Esophagus (tissue), 2 donors: ENCODE measurements around the gene SPAG16. TPM values are rescaled to one million over a fixed set of nuclear protein-coding genes. Genes with fewer than 3 reads are reported as not detected.

Experiments
- H3K27ac ChIP-seq, 2 donors: one replicate each; pipeline ENCODE4 v1.5.1; 2013; ENCODE audit warnings: low read depth in 2 of 2, mild to moderate bottlenecking in 2 of 2, inconsistent platforms in 1 of 2, low read length in 1 of 2, moderate library complexity in 1 of 2
- H3K27me3 ChIP-seq, 2 donors: one replicate each; pipeline ENCODE4 v1.6.1; 2013; ENCODE audit warnings: low read length in 2 of 2, control low read depth in 1 of 2, mild to moderate bottlenecking in 1 of 2; ENCODE audit not compliant: insufficient read depth in 2 of 2, control insufficient read depth in 1 of 2
- H3K36me3 ChIP-seq, 2 donors: one replicate each; pipeline ENCODE4 v1.6.1; 2013; ENCODE audit warnings: low read length in 1 of 2; ENCODE audit not compliant: control insufficient read depth in 2 of 2, insufficient read depth in 2 of 2
- H3K4me1 ChIP-seq, 2 donors: one replicate each; pipeline ENCODE4 v1.6.1; 2013; ENCODE audit warnings: low read length in 1 of 2; ENCODE audit not compliant: control insufficient read depth in 2 of 2, insufficient read depth in 2 of 2
- H3K4me3 ChIP-seq, 2 donors: one replicate each; pipeline ENCODE4 v1.5.1; 2013; ENCODE audit warnings: low read length in 2 of 2, mild to moderate bottlenecking in 2 of 2, low read depth in 1 of 2, moderate library complexity in 1 of 2
- H3K9me3 ChIP-seq, 2 donors: one replicate each; pipeline ENCODE4 v1.6.1; 2013; ENCODE audit warnings: mild to moderate bottlenecking in 2 of 2, low read depth in 1 of 2, low read length in 1 of 2, moderate library complexity in 1 of 2; ENCODE audit not compliant: control insufficient read depth in 2 of 2, insufficient read depth in 1 of 2
- WGBS, 2 donors: extraction: QIAGEN DNeasy Blood & Tissue Kit; methylation state at CpG; one replicate each; pipeline ENCODE4 v1.1.7; 2013; 5-methylcytosine and 5-hydroxymethylcytosine counted together
- polyA plus RNA-seq, 2 donors: library from polyadenylated mRNA; stranded (reverse); fragments of 200-250 nt; gene quantifications; one replicate each; pipeline ENCODE4 v1.2.3, GENCODE V29; 2013
- donor health status: healthy with polysubstance abuse.
- donor health status: Bipolar disorder and iron deficiency.

Gene SPAG16
- polyA plus RNA-seq, 2 donors, result 20.4 to 21.2 TPM

DNA sequence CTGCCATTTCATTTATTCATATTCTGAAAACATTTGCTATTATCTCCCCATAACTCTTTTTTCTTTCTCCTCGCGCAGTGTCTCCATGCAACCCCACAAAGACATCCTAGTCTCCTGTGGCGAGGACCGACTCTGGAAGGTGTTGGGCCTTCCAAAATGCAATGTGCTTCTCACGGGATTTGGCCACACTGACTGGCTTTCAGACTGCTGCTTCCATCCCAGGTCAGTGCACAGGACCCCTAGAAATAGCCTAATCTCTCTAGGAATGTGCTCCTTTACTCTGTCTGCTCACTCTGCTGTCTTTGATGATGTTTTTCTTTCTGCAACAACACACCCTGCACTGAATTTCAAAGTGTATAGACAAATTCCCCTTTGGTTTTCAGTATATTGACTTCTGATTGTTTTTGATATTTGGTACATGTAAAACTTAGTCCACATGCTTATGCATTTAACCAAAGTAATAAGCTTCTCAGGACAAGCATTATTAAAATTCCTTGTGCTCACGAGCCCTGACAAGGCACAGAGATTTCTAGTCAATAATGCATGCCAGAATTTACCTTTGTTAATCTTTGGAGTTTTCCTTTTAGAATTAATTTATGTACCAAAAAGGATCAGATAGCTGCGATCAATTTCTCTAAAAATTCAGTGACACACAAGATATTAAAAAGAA, 578.3 kb downstream of the SPAG16 start:
- Histone ChIP-seq H3K4me3 (no peak overlapping the region), H3K27ac (no peak overlapping the region), H3K9me3 (no peaks in the 10 kb centered on the region), H3K4me1 (no peaks in the 10 kb centered on the region), H3K36me3 (no peaks in the 10 kb centered on the region), H3K27me3 (no peaks in the 10 kb centered on the region)
- 76 to 80% methylated on average over 7 of the region's 7 CpGs for WGBS, 2 donors

DNA sequence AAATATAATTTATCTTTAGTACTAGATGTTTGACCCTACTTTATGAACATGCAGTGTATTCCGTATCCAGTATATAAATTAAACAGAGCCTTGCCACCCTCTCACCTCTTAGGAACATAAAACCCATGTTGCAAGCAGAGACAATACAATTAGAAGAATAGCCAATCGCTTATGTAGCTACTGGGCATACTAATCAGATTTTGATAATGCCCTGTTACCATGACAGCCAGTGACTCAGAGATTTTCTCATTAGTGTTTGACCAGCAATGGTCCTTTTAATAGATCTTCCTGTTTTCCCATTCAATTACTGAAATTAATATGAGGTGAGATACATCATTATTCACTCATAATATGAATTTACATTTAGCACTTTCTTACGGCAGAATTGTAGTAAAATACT, 579.3 kb downstream of the SPAG16 start:
- H3K4me1 ChIP-seq, result no peaks in the 10 kb centered on the region
- 54 to 68% methylated on average over 3 of the region's 3 CpGs for WGBS, 2 donors

GRCh38 chr2:213868526-213868925, 584.3 kb downstream of the SPAG16 start:
- WGBS, 2 donors, result 0 to 3% methylated on average over 1 of the region's 1 CpG
- Histone ChIP-seq H3K36me3 (no peaks in the 10 kb centered on the region), H3K4me3 (no peak overlapping the region)

More for the DNA sequence above, 579.3 kb downstream of the SPAG16 start:
- Histone ChIP-seq H3K4me3 (no peak overlapping the region), H3K36me3 (no peaks in the 10 kb centered on the region), H3K27ac (no peak overlapping the region), H3K9me3 (no peaks in the 10 kb centered on the region), H3K27me3 (no peaks in the 10 kb centered on the region)

DNA sequence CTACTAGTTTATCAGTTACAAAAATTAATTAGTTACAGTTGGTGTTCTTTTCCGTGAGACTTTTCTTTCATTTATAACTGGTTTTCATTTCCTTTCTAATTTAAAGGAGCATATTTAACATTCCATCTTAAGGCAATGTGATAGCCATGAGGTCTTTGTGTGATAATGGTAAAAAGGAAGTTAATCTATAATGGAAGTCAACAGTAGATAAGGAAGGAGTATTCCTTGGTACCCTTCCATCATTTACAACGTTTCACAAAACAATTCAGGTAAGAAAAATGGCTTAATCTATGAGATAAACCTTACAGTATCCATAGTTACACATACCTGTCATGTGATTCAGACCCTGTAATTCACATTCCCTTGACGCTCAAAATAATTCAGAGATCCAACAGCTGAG, 601.2 kb downstream of the SPAG16 start:
- no peak overlapping the region for H3K27ac ChIP-seq
- H3K27me3 ChIP-seq, result no peaks in the 10 kb centered on the region
- WGBS, 2 donors, result 43 to 45% methylated on average over 3 of the region's 3 CpGs
- H3K36me3 ChIP-seq, result no peaks in the 10 kb centered on the region
- no peaks in the 10 kb centered on the region for H3K4me1 ChIP-seq
- H3K4me3 ChIP-seq, result no peak overlapping the region
- H3K9me3 ChIP-seq, result no peaks in the 10 kb centered on the region

More at GRCh38 chr2:213868526-213868925, 584.3 kb downstream of the SPAG16 start:
- no peaks in the 10 kb centered on the region for H3K9me3 ChIP-seq
- H3K27ac ChIP-seq, result no peak overlapping the region
- no peaks in the 10 kb centered on the region for H3K4me1 ChIP-seq
- no peaks in the 10 kb centered on the region for H3K27me3 ChIP-seq

GRCh38 chr2:213914510-213914909, 630.2 kb downstream of the SPAG16 start:
- no peaks in the 10 kb centered on the region for H3K4me1 ChIP-seq
- 1 to 2% methylated on average over 1 of the region's 1 CpG for WGBS, 2 donors
- no peaks in the 10 kb centered on the region for H3K27me3 ChIP-seq
- H3K9me3 ChIP-seq, result no peaks in the 10 kb centered on the region
- H3K36me3 ChIP-seq, result no peaks in the 10 kb centered on the region
- H3K27ac ChIP-seq, result no peak overlapping the region
- no peak overlapping the region for H3K4me3 ChIP-seq

DNA sequence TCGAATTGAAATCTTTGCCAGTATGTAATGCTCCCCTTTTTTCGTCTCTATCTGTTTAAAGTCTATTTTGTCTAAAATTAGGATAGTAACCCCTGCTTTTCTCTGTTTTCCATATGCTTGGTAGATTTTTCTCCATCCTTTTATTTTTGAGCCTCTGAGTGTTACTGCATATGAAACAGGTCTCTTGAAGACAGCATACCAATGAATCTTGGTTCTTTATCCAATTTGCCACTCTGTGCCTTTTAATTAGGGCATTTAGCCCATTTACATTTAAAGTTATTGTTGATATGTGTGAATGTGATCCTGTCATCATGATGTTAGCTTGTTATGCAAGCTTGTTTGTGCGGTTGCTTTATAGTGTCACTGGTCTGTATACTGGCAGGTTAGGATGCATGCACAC, 635.8 kb downstream of the SPAG16 start:
- no peaks in the 10 kb centered on the region for H3K27me3 ChIP-seq
- no peak overlapping the region for H3K4me3 ChIP-seq
- no peaks in the 10 kb centered on the region for H3K4me1 ChIP-seq
- H3K27ac ChIP-seq, result no peak overlapping the region
- peaks cover 5 to 7% of the 10 kb centered on the region in 2 donors for H3K9me3 ChIP-seq
- H3K36me3 ChIP-seq, result no peaks in the 10 kb centered on the region
- WGBS, 2 donors, result 64 to 68% methylated on average over 3 of the region's 3 CpGs

DNA sequence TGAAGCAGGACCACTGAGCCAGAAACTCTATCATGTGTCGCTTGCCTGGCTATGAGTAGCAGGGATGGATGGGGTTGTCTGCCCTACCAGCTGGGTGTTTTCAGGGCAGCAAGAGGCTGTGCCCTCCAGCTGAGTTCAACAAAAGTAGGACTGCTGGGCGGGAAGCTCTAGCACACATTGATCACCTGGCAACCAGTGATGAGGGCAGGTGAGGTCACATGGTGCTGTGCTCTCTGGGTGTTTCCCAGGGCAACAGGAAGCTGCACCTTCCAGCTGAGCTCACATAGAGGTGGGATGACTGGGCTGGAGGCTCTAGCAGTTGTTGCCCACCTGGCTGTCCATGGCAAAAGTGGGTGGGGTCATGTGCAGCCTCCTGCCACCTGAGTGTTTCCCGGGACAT, 639.3 kb downstream of the SPAG16 start:
- Histone ChIP-seq H3K4me1 (no peaks in the 10 kb centered on the region), H3K27ac (no peak overlapping the region), H3K36me3 (no peaks in the 10 kb centered on the region), H3K27me3 (no peaks in the 10 kb centered on the region), H3K4me3 (no peak overlapping the region), H3K9me3 (peaks cover 5 to 7% of the 10 kb centered on the region in 2 donors)
- WGBS, 2 donors, result 72 to 75% methylated on average over 3 of the region's 3 CpGs

DNA sequence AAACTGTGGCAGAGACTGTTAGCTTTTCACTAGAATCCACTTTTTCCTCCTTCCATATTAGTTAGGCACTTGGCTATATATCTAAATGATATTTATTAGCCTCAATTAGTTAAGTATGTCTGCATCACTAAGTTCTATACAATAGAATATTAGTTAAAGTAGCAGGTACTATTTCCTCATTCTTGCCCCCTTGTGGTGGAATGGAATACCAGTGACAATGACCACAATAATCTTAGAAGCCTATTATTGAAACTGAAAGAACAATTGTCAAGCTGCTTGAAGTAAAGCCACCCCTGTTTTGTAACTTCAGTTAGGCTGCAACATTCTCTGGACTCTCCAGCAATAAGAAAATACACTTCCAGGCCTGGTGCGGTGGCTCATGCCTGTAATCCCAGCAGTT, 650.3 kb downstream of the SPAG16 start:
- 83 to 88% methylated on average over 1 of the region's 1 CpG for WGBS, 2 donors
- Histone ChIP-seq H3K36me3 (no peaks in the 10 kb centered on the region), H3K4me1 (no peaks in the 10 kb centered on the region), H3K27me3 (no peaks in the 10 kb centered on the region), H3K9me3 (no peaks in the 10 kb centered on the region), H3K27ac (no peak overlapping the region), H3K4me3 (no peak overlapping the region)

DNA sequence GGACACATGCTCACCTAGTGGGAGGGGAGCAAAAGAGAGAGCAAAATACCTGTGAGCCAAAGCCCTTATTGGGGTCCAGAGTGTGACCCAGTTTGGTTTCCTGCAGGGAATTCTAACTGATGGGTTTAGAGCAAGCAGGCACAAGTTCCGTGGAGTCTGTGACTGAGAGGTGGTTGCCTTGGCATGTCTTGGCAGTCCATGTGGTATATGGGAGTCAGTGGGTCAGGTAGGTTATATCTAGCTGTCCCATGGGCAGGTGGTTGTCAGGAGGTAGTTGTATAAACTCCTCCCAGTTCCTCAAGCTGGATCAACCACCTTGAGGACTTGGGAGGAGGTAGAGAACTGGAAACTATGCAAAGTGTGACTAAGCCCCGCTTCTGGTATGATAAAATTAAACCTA, 673.8 kb downstream of the SPAG16 start:
- no peaks in the 10 kb centered on the region for H3K27me3 ChIP-seq
- no peaks in the 10 kb centered on the region for H3K9me3 ChIP-seq
- H3K36me3 ChIP-seq, result no peaks in the 10 kb centered on the region
- no peak overlapping the region for H3K27ac ChIP-seq
- peaks cover 0 to 3% of the 10 kb centered on the region in 2 donors for H3K4me1 ChIP-seq
- 72 to 76% methylated on average over 2 of the region's 2 CpGs for WGBS, 2 donors
- no peak overlapping the region for H3K4me3 ChIP-seq

DNA sequence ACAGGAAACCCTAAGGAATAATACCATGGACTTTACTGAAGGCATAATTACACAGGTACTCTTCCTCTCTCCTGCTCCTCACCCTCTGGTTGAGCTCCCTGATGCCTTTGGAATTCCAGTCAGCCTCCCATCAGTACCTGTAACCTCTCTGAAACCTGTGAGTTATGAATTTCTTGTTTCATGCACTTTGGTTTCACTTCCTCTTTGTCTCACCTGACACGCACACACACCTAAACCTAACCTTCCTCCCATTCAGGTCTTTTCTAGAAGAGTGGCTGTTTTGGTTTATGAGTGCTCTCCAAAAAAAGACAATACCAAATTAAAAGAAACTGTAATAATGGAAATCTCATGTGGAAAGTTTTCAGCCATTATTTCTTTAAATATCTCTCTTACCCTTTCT, 675.3 kb downstream of the SPAG16 start:
- Histone ChIP-seq H3K4me3 (no peak overlapping the region), H3K9me3 (no peaks in the 10 kb centered on the region), H3K27ac (no peak overlapping the region), H3K36me3 (no peaks in the 10 kb centered on the region), H3K4me1 (peaks cover 0 to 3% of the 10 kb centered on the region in 2 donors), H3K27me3 (no peaks in the 10 kb centered on the region)
- 82 to 87% methylated on average over 1 of the region's 1 CpG for WGBS, 2 donors
